ENCODE measurements around the gene CLCNKA.

CLCNKA gene

DNA sequence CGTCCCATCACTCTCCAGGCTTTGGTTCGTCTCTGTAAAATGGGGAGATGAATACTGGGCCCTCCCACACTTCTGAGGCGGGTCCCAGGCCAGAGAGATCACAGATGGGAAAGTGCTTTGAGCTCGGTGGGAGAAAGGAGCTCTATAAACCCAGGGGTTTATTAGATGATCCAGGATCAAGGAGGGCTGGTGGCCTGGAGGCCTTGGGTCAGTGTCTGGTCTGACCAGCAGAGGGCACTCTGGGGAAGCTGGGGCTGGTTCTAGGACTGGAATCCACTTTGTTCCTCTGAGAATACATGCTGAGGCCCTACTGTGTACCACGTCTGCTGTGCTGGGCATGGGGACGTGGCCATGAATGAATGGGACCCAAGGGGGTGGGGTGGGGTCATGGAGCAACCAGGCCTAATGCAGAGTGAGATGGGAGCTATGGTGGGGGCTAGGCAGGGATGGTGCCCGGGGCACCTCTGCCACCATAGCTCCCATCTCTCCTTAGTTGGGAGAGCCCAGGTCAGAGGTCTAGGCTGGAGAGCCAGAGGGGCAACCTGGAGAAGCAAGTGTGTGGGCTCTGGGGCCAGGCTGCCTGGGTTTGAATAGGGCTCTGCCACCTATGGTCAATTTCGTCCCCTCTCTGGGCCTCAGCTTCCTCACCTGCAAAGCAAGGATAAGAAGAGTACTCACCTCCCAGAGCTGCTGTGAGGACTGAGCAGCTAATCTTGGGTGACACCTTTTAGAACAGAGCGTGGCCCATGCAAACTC is 60.6 kb downstream of the CLCNKA start:
- DNase-seq: no peak

DNA sequence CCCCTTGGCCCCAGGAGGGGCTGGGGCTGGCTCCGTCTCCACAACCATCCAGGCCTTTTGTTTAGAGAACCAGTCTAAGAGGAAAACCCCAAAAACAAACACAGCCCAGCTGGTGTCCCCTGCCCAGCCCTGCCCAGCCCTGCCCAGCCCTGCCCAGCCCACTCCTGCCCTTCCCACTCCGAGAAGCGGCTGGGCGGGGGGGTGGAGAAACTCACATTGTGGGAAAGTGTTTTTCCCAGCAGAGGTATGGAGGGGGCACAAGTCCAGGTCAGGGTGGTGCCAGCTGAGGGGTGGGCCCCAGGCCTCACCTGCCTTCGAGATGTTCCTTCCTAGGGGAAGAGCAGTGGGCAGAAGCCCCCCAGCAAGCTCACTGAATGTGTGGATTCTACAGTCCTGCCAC is 61.6 kb downstream of the CLCNKA start:
- no peak for DNase-seq

All from NCI-H774 (cell line).